A549 (cell line): ENCODE measurements around the gene DVL2.

ENCODE experiments used
- BHLHE40 ChIP-seq: IDR thresholded peaks from 2 replicates; pipeline ENCODE4 v1.6.1; 2012; ENCODE audit warnings: low read depth, low read length, inconsistent platforms
- TF ChIP-seq, protein P1 (sequence below): IDR thresholded peaks from 2 replicates; pipeline ENCODE4 v1.6.1; 2012; ENCODE audit warnings: low read depth, borderline replicate concordance

DNA sequence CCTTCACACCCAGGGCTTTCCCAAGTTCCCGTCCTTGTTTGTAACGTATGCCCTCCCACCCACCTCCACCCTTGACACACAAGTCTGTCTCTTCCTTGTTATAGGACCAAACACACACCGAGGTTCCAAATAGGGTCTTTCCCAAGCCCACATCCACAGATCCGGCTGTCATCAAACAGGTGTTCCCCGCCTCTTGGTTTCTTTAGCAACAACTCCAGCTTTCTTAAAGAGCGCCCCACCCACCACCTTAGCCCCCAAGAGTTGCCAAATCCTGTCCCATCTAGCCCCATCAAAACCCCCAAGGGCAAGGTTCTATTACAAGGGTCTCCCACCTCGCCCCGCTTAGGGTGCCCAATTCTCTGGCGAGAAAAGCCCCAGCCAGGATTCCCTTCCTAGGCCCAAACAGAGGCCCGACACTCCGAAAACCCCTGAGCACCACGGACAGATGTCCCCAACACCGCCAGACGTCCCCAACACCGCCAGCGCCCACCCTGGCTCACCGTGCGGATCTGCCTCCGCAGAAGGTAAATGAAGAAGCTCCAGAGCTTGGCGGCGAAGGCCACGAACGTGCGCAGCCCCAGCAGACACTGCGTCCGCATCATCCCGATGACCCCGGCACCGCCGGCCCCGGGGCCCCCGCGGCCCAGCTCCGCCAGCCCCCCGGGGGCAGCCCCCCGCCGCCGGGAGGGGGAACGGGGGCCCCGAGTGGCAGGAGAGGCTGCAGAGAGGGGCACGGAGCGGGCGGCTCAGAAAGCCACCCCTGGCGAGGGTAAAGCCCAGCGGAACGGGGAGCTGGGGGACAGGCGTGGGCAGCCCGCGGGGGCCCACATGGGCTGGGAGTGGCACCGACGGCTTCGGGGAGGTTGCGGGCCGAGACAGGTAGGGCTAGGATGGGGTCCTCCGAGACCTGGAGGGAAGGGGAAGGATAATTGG lies 16.6 kb upstream of the DVL2 start:
- no peak for TF ChIP-seq BHLHE40
- TF ChIP-seq, protein P1, sequence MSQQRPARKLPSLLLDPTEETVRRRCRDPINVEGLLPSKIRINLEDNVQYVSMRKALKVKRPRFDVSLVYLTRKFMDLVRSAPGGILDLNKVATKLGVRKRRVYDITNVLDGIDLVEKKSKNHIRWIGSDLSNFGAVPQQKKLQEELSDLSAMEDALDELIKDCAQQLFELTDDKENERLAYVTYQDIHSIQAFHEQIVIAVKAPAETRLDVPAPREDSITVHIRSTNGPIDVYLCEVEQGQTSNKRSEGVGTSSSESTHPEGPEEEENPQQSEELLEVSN = no peak
